SK-N-SH treated with all-trans-retinoic acid at 6 μM for 48 hours (cell line): ENCODE measurements around the gene SIRPA.

Experiments
- BACH2 ChIP-seq: fragments of 250-450 bp; sonication (Bioruptor Pico); IDR thresholded peaks from 2 replicates; pipeline ENCODE4 v1.9.0; 2021; ENCODE audit warnings: mild to moderate bottlenecking, borderline replicate concordance
- CSDC2 ChIP-seq: fragments of 250-450 bp; sonication (Bioruptor Pico); IDR thresholded peaks from 2 replicates; pipeline ENCODE4 v1.5.0; 2020; ENCODE audit warnings: mild to moderate bottlenecking, moderate library complexity
- ESRRG ChIP-seq: fragments of 250-450 bp; sonication (Bioruptor Pico); IDR thresholded peaks from 2 replicates; pipeline ENCODE4 v1.6.1; 2021; ENCODE audit warnings: mild to moderate bottlenecking
- ISL1 ChIP-seq: fragments of 250-450 bp; sonication (Bioruptor Pico); IDR thresholded peaks from 2 replicates; pipeline ENCODE4 v2.1.2; 2022; ENCODE audit warnings: mild to moderate bottlenecking, moderate library complexity
- OSR1 ChIP-seq: fragments of 250-450 bp; sonication (Bioruptor Pico); IDR thresholded peaks from 2 replicates; pipeline ENCODE4 v1.8.0; 2022; ENCODE audit warnings: moderate library complexity, mild to moderate bottlenecking, inconsistent platforms
- RARB ChIP-seq: fragments of 250-450 bp; sonication (Bioruptor Pico); IDR thresholded peaks from 2 replicates; pipeline ENCODE4 v1.8.0; 2021; ENCODE audit warnings: mild to moderate bottlenecking, moderate library complexity
- TOX ChIP-seq: fragments of 250-450 bp; sonication (Bioruptor Pico); IDR thresholded peaks from 2 replicates; pipeline ENCODE4 v1.8.0; 2021; ENCODE audit warnings: mild to moderate bottlenecking, moderate library complexity, borderline replicate concordance
- ZC3H10 ChIP-seq: fragments of 250-450 bp; sonication (Bioruptor Pico); IDR thresholded peaks from 2 replicates; pipeline ENCODE4 v1.5.1; 2021; ENCODE audit warnings: mild to moderate bottlenecking, moderate library complexity
- ZNF565 ChIP-seq: fragments of 450-650 bp; formaldehyde crosslinking; conservative IDR thresholded peaks from 2 replicates; pipeline ENCODE4 v1.5.0; 2020; ENCODE audit warnings: low read depth, mild to moderate bottlenecking, moderate library complexity
- TF ChIP-seq, protein P1 (sequence below): fragments of 250-450 bp; sonication (Bioruptor Pico); IDR thresholded peaks from 2 replicates; pipeline ENCODE4 v1.8.0; 2020; ENCODE audit warnings: mild to moderate bottlenecking, moderate library complexity, borderline replicate concordance
- TF ChIP-seq, protein P2 (sequence below): fragments of 250-450 bp; sonication (Bioruptor Pico); IDR thresholded peaks from 2 replicates; pipeline ENCODE4 v1.5.0; 2020; ENCODE audit warnings: mild to moderate bottlenecking, moderate library complexity
- TF ChIP-seq, protein P3 (sequence below): fragments of 250-450 bp; sonication (Bioruptor Pico); IDR thresholded peaks from 2 replicates; pipeline ENCODE4 v1.5.1; 2020; ENCODE audit warnings: low read depth, mild to moderate bottlenecking, moderate library complexity
- TF ChIP-seq, protein P4 (sequence below): fragments of 250-450 bp; sonication (Bioruptor Pico); IDR thresholded peaks from 2 replicates; pipeline ENCODE4 v1.5.1; 2021; ENCODE audit warnings: mild to moderate bottlenecking, moderate library complexity

DNA sequence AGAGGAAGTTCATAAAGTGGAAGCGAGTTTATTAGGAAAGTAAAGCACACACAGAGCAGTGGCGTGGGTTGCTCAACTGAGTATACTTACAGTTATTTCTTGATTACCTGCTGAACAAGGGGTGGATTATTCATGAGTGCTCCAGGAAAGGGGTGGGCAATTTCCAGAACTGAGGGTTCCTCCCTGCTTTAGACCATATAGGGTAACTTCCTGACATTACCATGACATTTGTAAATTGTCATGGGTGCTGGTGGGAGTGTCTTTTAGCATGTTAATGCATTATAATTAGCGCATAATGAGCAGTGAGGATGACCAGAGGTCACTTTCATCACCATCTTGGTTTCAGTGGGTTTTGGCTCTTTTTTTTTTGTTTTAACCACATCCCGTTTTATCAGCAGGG lies 68.9 kb downstream of the SIRPA start:
- TF ChIP-seq, protein P1, sequence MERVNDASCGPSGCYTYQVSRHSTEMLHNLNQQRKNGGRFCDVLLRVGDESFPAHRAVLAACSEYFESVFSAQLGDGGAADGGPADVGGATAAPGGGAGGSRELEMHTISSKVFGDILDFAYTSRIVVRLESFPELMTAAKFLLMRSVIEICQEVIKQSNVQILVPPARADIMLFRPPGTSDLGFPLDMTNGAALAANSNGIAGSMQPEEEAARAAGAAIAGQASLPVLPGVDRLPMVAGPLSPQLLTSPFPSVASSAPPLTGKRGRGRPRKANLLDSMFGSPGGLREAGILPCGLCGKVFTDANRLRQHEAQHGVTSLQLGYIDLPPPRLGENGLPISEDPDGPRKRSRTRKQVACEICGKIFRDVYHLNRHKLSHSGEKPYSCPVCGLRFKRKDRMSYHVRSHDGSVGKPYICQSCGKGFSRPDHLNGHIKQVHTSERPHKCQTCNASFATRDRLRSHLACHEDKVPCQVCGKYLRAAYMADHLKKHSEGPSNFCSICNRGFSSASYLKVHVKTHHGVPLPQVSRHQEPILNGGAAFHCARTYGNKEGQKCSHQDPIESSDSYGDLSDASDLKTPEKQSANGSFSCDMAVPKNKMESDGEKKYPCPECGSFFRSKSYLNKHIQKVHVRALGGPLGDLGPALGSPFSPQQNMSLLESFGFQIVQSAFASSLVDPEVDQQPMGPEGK (CRISPR knock-in tag), result no peak
- no peak for TF ChIP-seq ZC3H10 (CRISPR knock-in tag)
- no peak for TF ChIP-seq CSDC2 (CRISPR knock-in tag)
- TF ChIP-seq, protein P2, sequence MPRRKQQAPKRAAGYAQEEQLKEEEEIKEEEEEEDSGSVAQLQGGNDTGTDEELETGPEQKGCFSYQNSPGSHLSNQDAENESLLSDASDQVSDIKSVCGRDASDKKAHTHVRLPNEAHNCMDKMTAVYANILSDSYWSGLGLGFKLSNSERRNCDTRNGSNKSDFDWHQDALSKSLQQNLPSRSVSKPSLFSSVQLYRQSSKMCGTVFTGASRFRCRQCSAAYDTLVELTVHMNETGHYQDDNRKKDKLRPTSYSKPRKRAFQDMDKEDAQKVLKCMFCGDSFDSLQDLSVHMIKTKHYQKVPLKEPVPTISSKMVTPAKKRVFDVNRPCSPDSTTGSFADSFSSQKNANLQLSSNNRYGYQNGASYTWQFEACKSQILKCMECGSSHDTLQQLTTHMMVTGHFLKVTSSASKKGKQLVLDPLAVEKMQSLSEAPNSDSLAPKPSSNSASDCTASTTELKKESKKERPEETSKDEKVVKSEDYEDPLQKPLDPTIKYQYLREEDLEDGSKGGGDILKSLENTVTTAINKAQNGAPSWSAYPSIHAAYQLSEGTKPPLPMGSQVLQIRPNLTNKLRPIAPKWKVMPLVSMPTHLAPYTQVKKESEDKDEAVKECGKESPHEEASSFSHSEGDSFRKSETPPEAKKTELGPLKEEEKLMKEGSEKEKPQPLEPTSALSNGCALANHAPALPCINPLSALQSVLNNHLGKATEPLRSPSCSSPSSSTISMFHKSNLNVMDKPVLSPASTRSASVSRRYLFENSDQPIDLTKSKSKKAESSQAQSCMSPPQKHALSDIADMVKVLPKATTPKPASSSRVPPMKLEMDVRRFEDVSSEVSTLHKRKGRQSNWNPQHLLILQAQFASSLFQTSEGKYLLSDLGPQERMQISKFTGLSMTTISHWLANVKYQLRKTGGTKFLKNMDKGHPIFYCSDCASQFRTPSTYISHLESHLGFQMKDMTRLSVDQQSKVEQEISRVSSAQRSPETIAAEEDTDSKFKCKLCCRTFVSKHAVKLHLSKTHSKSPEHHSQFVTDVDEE (CRISPR knock-in tag), result no peak
- TF ChIP-seq RARB (CRISPR knock-in tag), result no peak
- no peak for TF ChIP-seq OSR1 (CRISPR knock-in tag)
- TF ChIP-seq ZNF565, result no peak
- TF ChIP-seq BACH2 (CRISPR knock-in tag), result no peak
- no peak for TF ChIP-seq TOX (CRISPR knock-in tag)
- TF ChIP-seq, protein P3, sequence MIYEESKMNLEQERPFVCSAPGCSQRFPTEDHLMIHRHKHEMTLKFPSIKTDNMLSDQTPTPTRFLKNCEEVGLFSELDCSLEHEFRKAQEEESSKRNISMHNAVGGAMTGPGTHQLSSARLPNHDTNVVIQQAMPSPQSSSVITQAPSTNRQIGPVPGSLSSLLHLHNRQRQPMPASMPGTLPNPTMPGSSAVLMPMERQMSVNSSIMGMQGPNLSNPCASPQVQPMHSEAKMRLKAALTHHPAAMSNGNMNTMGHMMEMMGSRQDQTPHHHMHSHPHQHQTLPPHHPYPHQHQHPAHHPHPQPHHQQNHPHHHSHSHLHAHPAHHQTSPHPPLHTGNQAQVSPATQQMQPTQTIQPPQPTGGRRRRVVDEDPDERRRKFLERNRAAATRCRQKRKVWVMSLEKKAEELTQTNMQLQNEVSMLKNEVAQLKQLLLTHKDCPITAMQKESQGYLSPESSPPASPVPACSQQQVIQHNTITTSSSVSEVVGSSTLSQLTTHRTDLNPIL (CRISPR knock-in tag), result no peak
- TF ChIP-seq, protein P4, sequence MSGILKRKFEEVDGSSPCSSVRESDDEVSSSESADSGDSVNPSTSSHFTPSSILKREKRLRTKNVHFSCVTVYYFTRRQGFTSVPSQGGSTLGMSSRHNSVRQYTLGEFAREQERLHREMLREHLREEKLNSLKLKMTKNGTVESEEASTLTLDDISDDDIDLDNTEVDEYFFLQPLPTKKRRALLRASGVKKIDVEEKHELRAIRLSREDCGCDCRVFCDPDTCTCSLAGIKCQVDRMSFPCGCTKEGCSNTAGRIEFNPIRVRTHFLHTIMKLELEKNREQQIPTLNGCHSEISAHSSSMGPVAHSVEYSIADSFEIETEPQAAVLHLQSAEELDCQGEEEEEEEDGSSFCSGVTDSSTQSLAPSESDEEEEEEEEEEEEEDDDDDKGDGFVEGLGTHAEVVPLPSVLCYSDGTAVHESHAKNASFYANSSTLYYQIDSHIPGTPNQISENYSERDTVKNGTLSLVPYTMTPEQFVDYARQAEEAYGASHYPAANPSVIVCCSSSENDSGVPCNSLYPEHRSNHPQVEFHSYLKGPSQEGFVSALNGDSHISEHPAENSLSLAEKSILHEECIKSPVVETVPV (CRISPR knock-in tag), result no peak
- TF ChIP-seq ISL1 (CRISPR knock-in tag), result no peak
- TF ChIP-seq ESRRG (CRISPR knock-in tag), result no peak
